T-helper 2 cell treated with Interferon-gamma antibody and Interleukin-4, amounts not matched to agents 100 ng/mL and 5 ng/mL, for 36 hours (primary cell): ENCODE data around the gene PTDSS2. TPM values are rescaled to one million over a fixed set of nuclear protein-coding genes. Genes with fewer than 3 reads are reported as not detected.
"Not testable (repeated sequence)": the region's sequence is repeated elsewhere in the genome, so short reads cannot be mapped to it uniquely, and the experiment has no call there.

Experiments
- intact Hi-C: fragments of 100-400 bp; cut with micrococcal nuclease; formaldehyde crosslinking; loops from one replicate; pipeline ENCODE4 v1.15.1; 2023
- total RNA-seq: library from RNA; stranded (reverse); gene quantifications from 2 replicates; pipeline ENCODE4 v1.2.3, GENCODE V29; 2022

Gene PTDSS2
- total RNA-seq, result 26.5 and 28.4 TPM in 2 replicates

- intact Hi-C loops, result loop anchor here (1.0 to 2.0 kb wide), 3 partner anchors 68 to 213 kb away; partner anchors contain the start of genes PSMD13 and SIRT3
These were observed at the start of gene PTDSS2 for GRCh38 chr11:449889-450808. PTDSS2 (plus strand) TSS chr11:450279; CDS start chr11:450456, 177 bp downstream.

- intact Hi-C loops, result not testable (repeated sequence)
These were observed 48.9 kb upstream of the PTDSS2 start for GRCh38 chr11:401196-401595.

GRCh38 chr11:403021-403760 lies 46.9 kb upstream of the PTDSS2 start:
- intact Hi-C loops, result no loop called here

GRCh38 chr11:403761-404431 lies 46.2 kb upstream of the PTDSS2 start:
- intact Hi-C loops, result no loop called here

- intact Hi-C loops, result loop anchor here (5.0 kb wide), 1 partner anchor 47 kb away; no protein-coding TSS in a partner anchor
These were observed 45.4 kb upstream of the PTDSS2 start for GRCh38 chr11:404551-405264.

GRCh38 chr11:405323-405953 lies 44.6 kb upstream of the PTDSS2 start:
- intact Hi-C loops, result loop anchor here (5.0 kb wide), 1 partner anchor 48 kb away; no protein-coding TSS in a partner anchor

GRCh38 chr11:405954-406795 lies 43.9 kb upstream of the PTDSS2 start:
- intact Hi-C loops, result loop anchor here (2.0 to 5.0 kb wide), 3 partner anchors 49 to 169 kb away; partner anchors contain the start of genes PSMD13, RNH1 and SIRT3

- intact Hi-C loops, result loop anchor here (1.0 to 5.0 kb wide), 5 partner anchors 41 to 170 kb away; partner anchors contain the start of genes PSMD13, RNH1 and SIRT3
These were observed 43.1 kb upstream of the PTDSS2 start for GRCh38 chr11:406796-407650.

GRCh38 chr11:407651-408123 lies 42.4 kb upstream of the PTDSS2 start:
- intact Hi-C loops, result loop anchor here (1.0 to 5.0 kb wide), 5 partner anchors 41 to 171 kb away; partner anchors contain the start of genes PSMD13, RNH1 and SIRT3

- intact Hi-C loops, result loop anchor here (5.0 kb wide), 1 partner anchor 51 kb away; no protein-coding TSS in a partner anchor
These were observed 41.7 kb upstream of the PTDSS2 start for GRCh38 chr11:408154-409007.

- intact Hi-C loops, result loop anchor here (5.0 kb wide), 1 partner anchor 52 kb away; no protein-coding TSS in a partner anchor
These were observed 41.0 kb upstream of the PTDSS2 start for GRCh38 chr11:409008-409599.

GRCh38 chr11:409600-410483 lies 40.2 kb upstream of the PTDSS2 start:
- intact Hi-C loops, result loop anchor here (5.0 kb wide), 1 partner anchor 53 kb away; no protein-coding TSS in a partner anchor

- intact Hi-C loops, result not testable (repeated sequence)
These were observed 39.4 kb upstream of the PTDSS2 start for GRCh38 chr11:410711-411110.

GRCh38 chr11:411520-411919 lies 38.6 kb upstream of the PTDSS2 start:
- intact Hi-C loops, result not testable (repeated sequence)

- intact Hi-C loops, result no loop called here
These were observed 37.4 kb upstream of the PTDSS2 start for GRCh38 chr11:412641-413119.
